ENCODE measurements around the gene TNNI3K. TPM values are rescaled to one million over a fixed set of nuclear protein-coding genes. Genes with fewer than 3 reads are reported as not detected.

The TNNI3K gene
- total and polyA plus RNA-seq, 10 of the 15 experiments (the other 5 are each of a cell fraction or from before 2014, with no cell fraction given): 0.14 to 1.6 (median 0.44) TPM; not detected in 4

GRCh38 chr1:74215229-74215628 lies 20.0 kb upstream of the TNNI3K start:
- intact Hi-C loops (cut with micrococcal nuclease; ENCODE audit: unreplicated experiment): no loop called here

More at GRCh38 chr1:74215229-74215628, 20.0 kb upstream of the TNNI3K start:
- no peak for FAIRE-seq
- H3K4me3 ChIP-seq: no peak overlapping the region
- H3K36me3 ChIP-seq (ENCODE audit: control insufficient read depth in 2 of 2, insufficient read depth in 2 of 2, low read length in 1 of 2): no peaks in the 10 kb centered on the region
- H3K9me3 ChIP-seq (replicated peaks; ENCODE audit: control insufficient read depth, insufficient read depth, low read length): no peaks in the 10 kb centered on the region
- H3K4me2 ChIP-seq (ENCODE audit: control insufficient read depth, insufficient read depth): no peak overlapping the region
- H2AFZ ChIP-seq (ENCODE audit: control insufficient read depth, low read depth, low read length): no peak overlapping the region
- no peaks in the 10 kb centered on the region for H3K4me1 ChIP-seq (ENCODE audit: control insufficient read depth, insufficient read depth, low read length)
- ChIA-PET CTCF (no interaction called here), RAD21 (ENCODE audit: unreplicated experiment) (no interaction called here), POLR2A (no interaction called here), SMC1A (ENCODE audit: uncharacterized antibody, unreplicated experiment) (no interaction called here)
- no TSS peak for BruUV-seq (replicated peaks)
- no peak overlapping the region for H3K27ac ChIP-seq (ENCODE audit: control insufficient read depth, insufficient read depth)
- in situ Hi-C loops (cut with MboI): no loop called here
- TF ChIP-seq ZBED1 (IDR thresholded peaks at IDR 0.05; ENCODE audit: borderline replicate concordance): no peak
- TF ChIP-seq ZBTB4 (CRISPR knock-in tag; IDR thresholded peaks at IDR 0.05): no peak
- TF ChIP-seq LARP7 (IDR thresholded peaks at IDR 0.05): no peak
- no peak for TF ChIP-seq BMI1 (IDR thresholded peaks at IDR 0.05; ENCODE audit: borderline replicate concordance)
- no peaks in the 10 kb centered on the region for H4K20me1 ChIP-seq (ENCODE audit: control insufficient read depth, insufficient read depth)
- 71% methylated on average over 1 of the region's 1 CpG for WGBS (ENCODE audit: insufficient coverage, insufficient replicate concordance, low lambda C conversion rate, missing lambda C conversion rate)
- H3K27me3 ChIP-seq (replicated peaks in 1 of 2; ENCODE audit: control insufficient read depth in 2 of 2, insufficient read depth in 2 of 2, low read length in 1 of 2): no peaks in the 10 kb centered on the region
- ATAC-seq: no peak
- H3K9ac ChIP-seq (ENCODE audit: control insufficient read depth, insufficient read depth, low read length): no peak overlapping the region
- H3K79me2 ChIP-seq (ENCODE audit: control insufficient read depth, insufficient read depth, low read length): no peaks in the 10 kb centered on the region
- DNase-seq (ENCODE audit: low read depth, low spot score): no peak

Measured in GM12878 (cell line).